Measurements from ENCODE around the gene ZCWPW1. TPM values are rescaled to one million over a fixed set of nuclear protein-coding genes. Genes with fewer than 3 reads are reported as not detected.

Gene ZCWPW1
- total and polyA plus RNA-seq, 2 of the 13 experiments (the other 11 are each of a cell fraction or from before 2014, with no cell fraction given), result 2.4 to 2.5 TPM

- TF ChIP-seq ZBED4 (CRISPR knock-in tag; IDR thresholded peaks at IDR 0.05; ENCODE audit: borderline replicate concordance) (0 out of 2 replicates have a peak, but pooled peaks have one; percentile 6), ZNF737 (CRISPR knock-in tag; IDR thresholded peaks at IDR 0.05; ENCODE audit: borderline replicate concordance) (no peak), ZNF652 (CRISPR knock-in tag; IDR thresholded peaks at IDR 0.05; ENCODE audit: borderline replicate concordance, low read depth) (peak; percentile 37; the same call in 1 of the 2 replicates), GABPB1 (CRISPR knock-in tag; IDR thresholded peaks at IDR 0.05) (peak; percentile 82), SRF (IDR thresholded peaks at IDR 0.05; ENCODE audit: low read depth, low read length) (0 out of 2 replicates have a peak, but pooled peaks have one; percentile 21), ZNF367 (CRISPR knock-in tag; IDR thresholded peaks at IDR 0.05; ENCODE audit: borderline replicate concordance) (0 out of 2 replicates have a peak, but pooled peaks have one; percentile 31), NBN (conservative IDR thresholded peaks at IDR 0.05) (no peak), E2F1 (CRISPR knock-in tag; IDR thresholded peaks at IDR 0.05) (peak; percentile 27; the same call in 1 of the 2 replicates), ZNF879 (CRISPR knock-in tag; IDR thresholded peaks at IDR 0.05) (0 out of 2 replicates have a peak, but pooled peaks have one; percentile 71), ZNF121 (CRISPR knock-in tag; IDR thresholded peaks at IDR 0.05) (0 out of 2 replicates have a peak, but pooled peaks have one; percentile 24), ATF7-NPFF (CRISPR knock-in tag; IDR thresholded peaks at IDR 0.05; ENCODE audit: low read depth) (peak; percentile 72), PAX8 (CRISPR knock-in tag; IDR thresholded peaks at IDR 0.05; ENCODE audit: borderline replicate concordance) (0 out of 2 replicates have a peak, but pooled peaks have one; percentile 48), SMARCE1 (IDR thresholded peaks at IDR 0.05; ENCODE audit: borderline replicate concordance) (no peak), PRDM15 (CRISPR knock-in tag; IDR thresholded peaks at IDR 0.05) (0 out of 2 replicates have a peak, but pooled peaks have one; percentile 6), MAF1 (CRISPR knock-in tag; IDR thresholded peaks at IDR 0.05; ENCODE audit: borderline replicate concordance) (no peak), JUN (CRISPR knock-in tag; IDR thresholded peaks at IDR 0.05) (peak; percentile 23; the same call in 1 of the 2 replicates), MLLT10 (CRISPR knock-in tag; IDR thresholded peaks at IDR 0.05) (no peak), ZNF770 (CRISPR knock-in tag; IDR thresholded peaks at IDR 0.05) (peak; percentile 96)
Observed at GRCh38 chr7:100428967-100429636, 599 bp upstream of the ZCWPW1 start (continued).

All from HepG2 (cell line).